ENCODE measurements around the gene CREB3L2.

The CREB3L2 gene

DNA sequence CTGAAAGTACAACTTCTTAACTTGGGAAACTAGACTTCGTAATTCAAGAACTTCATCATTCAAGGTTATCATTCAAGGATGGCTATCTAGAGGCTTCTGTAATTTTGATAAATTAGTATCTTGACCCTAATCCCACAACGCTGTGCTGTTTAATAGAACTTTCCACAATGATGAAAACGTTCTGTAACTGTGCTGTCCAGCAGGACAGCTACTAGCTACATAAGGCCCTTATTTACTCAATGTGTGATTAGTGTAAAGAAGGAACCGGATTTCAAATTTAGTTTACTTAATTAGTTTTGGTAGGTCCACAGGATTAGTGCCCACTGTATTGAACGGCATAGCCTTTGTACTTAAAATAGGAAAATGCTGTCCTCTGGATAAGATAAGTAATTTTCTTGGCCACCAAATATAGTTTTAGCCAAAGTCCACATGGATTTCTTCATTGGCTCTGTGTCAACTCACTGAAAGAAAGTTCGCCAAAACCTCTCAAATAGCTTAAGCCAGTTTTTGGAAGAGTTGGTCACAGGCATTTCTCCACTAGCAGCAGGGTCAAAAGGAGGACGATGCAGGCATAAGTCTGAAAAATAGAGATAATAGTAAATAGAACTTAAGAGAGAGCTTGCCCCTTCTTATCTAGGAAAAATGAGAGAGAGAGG, 172.4 kb downstream of the CREB3L2 start:
- no peak for DNase-seq

- no peak for DNase-seq
Observed at GRCh38 chr7:137828456-137828855, 173.4 kb downstream of the CREB3L2 start.

DNA sequence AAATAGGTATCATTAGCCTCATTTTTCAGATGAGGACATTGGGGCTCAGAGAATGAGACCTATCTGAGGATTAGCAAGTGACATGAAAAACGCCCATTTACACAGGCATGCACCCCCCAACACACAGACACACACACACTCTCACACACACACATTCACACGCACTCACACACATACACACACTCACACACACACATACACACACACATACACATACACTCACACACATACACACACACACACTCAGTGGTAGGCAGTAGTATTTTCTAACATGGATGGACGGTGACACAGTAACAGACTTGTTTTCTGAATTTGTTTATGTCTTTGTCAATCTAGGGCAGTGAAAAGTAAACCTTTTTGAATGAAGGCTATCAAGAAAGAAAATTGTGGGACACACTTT, 176.4 kb downstream of the CREB3L2 start:
- DNase-seq: no peak
